ENCODE data around the gene TERT. TPM values are rescaled to one million over a fixed set of nuclear protein-coding genes. Genes with fewer than 3 reads are reported as not detected.

The TERT gene
- total RNA-seq, 2 experiments from 2014 or later = 156 to 198 TPM

DNA sequence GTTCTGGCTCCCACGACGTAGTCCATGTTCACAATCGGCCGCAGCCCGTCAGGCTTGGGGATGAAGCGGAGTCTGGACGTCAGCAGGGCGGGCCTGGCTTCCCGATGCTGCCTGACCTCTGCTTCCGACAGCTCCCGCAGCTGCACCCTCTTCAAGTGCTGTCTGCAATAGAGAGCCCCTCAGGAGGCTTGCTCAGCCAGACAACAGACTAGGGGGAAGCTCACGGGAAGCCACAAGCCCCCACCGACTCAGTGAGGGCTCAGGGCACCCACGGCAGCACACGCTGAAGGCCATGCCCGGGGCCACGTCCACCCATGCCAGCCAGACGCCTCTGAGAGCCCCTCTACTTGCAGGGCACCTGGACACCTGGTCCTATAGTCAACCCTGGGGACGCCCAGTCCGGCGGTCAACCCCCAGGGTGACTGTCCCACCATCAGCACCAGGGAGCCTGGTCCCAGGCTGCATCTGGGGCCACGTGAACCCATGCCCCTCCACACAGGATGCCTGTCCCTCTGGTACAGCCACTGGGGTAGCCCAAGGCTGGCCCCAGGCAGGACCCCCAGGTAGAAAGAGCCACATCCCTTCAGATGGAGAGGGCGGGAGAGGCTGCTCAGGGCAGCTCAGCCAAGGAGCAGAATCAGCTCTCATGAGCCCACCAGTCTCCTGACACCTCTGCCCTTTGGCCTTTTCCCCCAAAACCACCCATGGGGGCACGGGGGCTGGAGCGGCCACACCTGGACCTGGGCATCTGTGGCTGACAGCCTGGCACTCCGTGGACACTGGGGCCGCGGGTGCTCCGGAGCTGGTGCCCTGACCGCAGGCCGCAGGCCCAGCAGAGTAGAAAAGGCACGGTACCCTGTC is 14.5 kb downstream of the TERT start:
- DNase-seq (ENCODE audit: low spot score) = no peak
- Histone ChIP-seq H3K9me2 (ENCODE audit: insufficient read depth, low read length) (no peaks in the 10 kb centered on the region), H3K9me3 (ENCODE audit: low read length) (no peaks in the 10 kb centered on the region), H3K79me2 (ENCODE audit: insufficient read depth, low read depth, low read length) (peaks cover 61% of the 10 kb centered on the region), H3K4me1 (ENCODE audit: insufficient read depth, low read length, poor library complexity, severe bottlenecking) (no peaks in the 10 kb centered on the region), H4K20me1 (ENCODE audit: insufficient read depth, low read length) (peaks cover 4% of the 10 kb centered on the region; the same call in 1 of the 2 replicates), H3K36me3 (ENCODE audit: insufficient read depth, low read length) (peaks cover 95% of the 10 kb centered on the region), H3K4me2 (ENCODE audit: low read length) (no peak overlapping the region), H3K4me3 (ENCODE audit: low read depth, low read length, poor library complexity, severe bottlenecking) (no peak overlapping the region), H2AFZ (ENCODE audit: low read length) (no peak overlapping the region), H3K27ac (ENCODE audit: low read depth, low read length, poor library complexity, severe bottlenecking) (no peak overlapping the region)
- TF ChIP-seq EZH2phosphoT487 (IDR thresholded peaks at IDR 0.05; ENCODE audit: borderline replicate concordance, low read depth, low read length) = no peak
- TF ChIP-seq, protein P1, sequence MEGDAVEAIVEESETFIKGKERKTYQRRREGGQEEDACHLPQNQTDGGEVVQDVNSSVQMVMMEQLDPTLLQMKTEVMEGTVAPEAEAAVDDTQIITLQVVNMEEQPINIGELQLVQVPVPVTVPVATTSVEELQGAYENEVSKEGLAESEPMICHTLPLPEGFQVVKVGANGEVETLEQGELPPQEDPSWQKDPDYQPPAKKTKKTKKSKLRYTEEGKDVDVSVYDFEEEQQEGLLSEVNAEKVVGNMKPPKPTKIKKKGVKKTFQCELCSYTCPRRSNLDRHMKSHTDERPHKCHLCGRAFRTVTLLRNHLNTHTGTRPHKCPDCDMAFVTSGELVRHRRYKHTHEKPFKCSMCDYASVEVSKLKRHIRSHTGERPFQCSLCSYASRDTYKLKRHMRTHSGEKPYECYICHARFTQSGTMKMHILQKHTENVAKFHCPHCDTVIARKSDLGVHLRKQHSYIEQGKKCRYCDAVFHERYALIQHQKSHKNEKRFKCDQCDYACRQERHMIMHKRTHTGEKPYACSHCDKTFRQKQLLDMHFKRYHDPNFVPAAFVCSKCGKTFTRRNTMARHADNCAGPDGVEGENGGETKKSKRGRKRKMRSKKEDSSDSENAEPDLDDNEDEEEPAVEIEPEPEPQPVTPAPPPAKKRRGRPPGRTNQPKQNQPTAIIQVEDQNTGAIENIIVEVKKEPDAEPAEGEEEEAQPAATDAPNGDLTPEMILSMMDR (conservative IDR thresholded peaks at IDR 0.05; ENCODE audit: low read length) = no peak
- ChIA-PET POLR2A (no interaction called here), CTCF (ENCODE audit: unreplicated experiment) (no interaction called here)
- BruUV-seq (replicated peaks) = no TSS peak
- intact Hi-C loops (cut with micrococcal nuclease; ENCODE audit: unreplicated experiment) = no loop called here

DNA sequence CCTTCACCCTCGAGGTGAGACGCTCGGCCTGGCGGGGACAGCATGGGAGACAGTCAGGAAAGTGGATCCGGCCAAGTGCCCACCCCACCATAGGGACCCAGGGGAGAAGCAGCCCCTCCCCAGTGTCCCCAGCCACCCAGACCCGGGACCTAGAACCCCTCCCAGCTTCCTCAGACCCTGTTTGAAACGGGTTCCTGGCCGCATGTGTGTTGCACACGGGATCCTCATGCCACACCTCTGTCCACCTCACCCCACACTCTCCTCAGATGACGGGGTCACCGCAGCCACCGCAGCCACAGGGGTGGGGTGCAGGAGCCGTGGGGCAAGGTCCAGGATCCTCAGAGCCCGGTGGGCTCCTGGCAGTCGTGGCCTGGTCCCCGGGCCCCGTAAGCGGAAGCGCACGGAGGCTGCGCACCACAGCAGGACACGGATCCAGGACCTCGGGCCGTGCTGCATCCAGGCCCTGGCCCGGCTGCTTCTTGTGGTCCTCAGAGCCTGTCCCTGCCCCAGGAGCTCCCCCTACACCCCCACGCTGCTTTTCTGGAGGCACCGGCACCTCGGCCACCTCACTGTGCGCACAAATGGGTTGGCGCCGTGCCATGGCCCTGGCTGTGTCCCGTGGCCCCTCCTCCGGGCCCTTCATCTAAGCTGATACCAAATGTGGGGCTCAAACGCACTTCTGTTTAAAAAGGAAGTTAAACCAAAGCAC is 15.3 kb downstream of the TERT start:
- CTCF ChIA-PET (ENCODE audit: unreplicated experiment) = no interaction called here
- Histone ChIP-seq H3K4me2 (ENCODE audit: low read length) (no peak overlapping the region), H3K4me1 (ENCODE audit: insufficient read depth, low read length, poor library complexity, severe bottlenecking) (no peaks in the 10 kb centered on the region), H2AFZ (ENCODE audit: low read length) (no peak overlapping the region), H3K79me2 (ENCODE audit: insufficient read depth, low read depth, low read length) (peaks cover 63% of the 10 kb centered on the region), H3K27ac (ENCODE audit: low read depth, low read length, poor library complexity, severe bottlenecking) (no peak overlapping the region), H3K9me2 (ENCODE audit: insufficient read depth, low read length) (no peaks in the 10 kb centered on the region), H3K36me3 (ENCODE audit: insufficient read depth, low read length) (peaks cover 96% of the 10 kb centered on the region), H4K20me1 (ENCODE audit: insufficient read depth, low read length) (peaks cover 4% of the 10 kb centered on the region; the same call in 1 of the 2 replicates), H3K4me3 (ENCODE audit: low read depth, low read length, poor library complexity, severe bottlenecking) (no peak overlapping the region), H3K9me3 (ENCODE audit: low read length) (no peaks in the 10 kb centered on the region)
- TSS peak; percentile 53 for BruUV-seq (replicated peaks)
- intact Hi-C loops (cut with micrococcal nuclease; ENCODE audit: unreplicated experiment) = no loop called here
- POLR2A ChIA-PET = no interaction called here
- TF ChIP-seq, protein P1 (conservative IDR thresholded peaks at IDR 0.05; ENCODE audit: low read length) = no peak
- TF ChIP-seq EZH2phosphoT487 (IDR thresholded peaks at IDR 0.05; ENCODE audit: borderline replicate concordance, low read depth, low read length) = no peak
- DNase-seq (ENCODE audit: low spot score) = no peak
